Astrocyte (in vitro differentiated cells and primary cell): ENCODE measurements around the gene SMOC2. TPM values are rescaled to one million over a fixed set of nuclear protein-coding genes. Genes with fewer than 3 reads are reported as not detected.
"Not testable (repeated sequence)": the region's sequence is repeated elsewhere in the genome, so short reads cannot be mapped to it uniquely, and the experiment has no call there.

ENCODE experiments used
- DNase-seq: peaks from one replicate; pipeline ENCODE4 v3.0.0-alpha.2; 2010; ENCODE audit warnings: low read depth
- FAIRE-seq: peaks from 2 replicates; lab custom pipeline; 2011; peaks lifted over from hg19 to GRCh38; lab: Jason Lieb, UNC
- H2AFZ ChIP-seq: 2 replicates; pipeline ENCODE4 v1.6.0; 2012; ENCODE audit warnings: low read depth, low read length, inconsistent platforms
- H3K27ac ChIP-seq: 2 replicates; pipeline ENCODE4 v1.5.1; 2011; ENCODE audit warnings: low read depth, low read length, inconsistent platforms
- H3K27me3 ChIP-seq: 2 replicates; pipeline ENCODE4 v1.6.0; 2011; ENCODE audit warnings: low read length, inconsistent platforms; ENCODE audit not compliant: insufficient read depth
- H3K36me3 ChIP-seq: 2 replicates; pipeline ENCODE4 v1.5.1; 2011; ENCODE audit warnings: low read length, inconsistent platforms; ENCODE audit not compliant: insufficient read depth
- H3K4me1 ChIP-seq: 2 replicates; pipeline ENCODE4 v1.5.1; 2011; ENCODE audit warnings: low read length, inconsistent platforms; ENCODE audit not compliant: insufficient read depth
- H3K4me2 ChIP-seq: 2 replicates; pipeline ENCODE4 v1.6.0; 2012; ENCODE audit warnings: low read length, inconsistent platforms
- H3K4me3 ChIP-seq: 2 replicates; pipeline ENCODE4 v1.5.1; 2011; ENCODE audit warnings: low read depth, mild to moderate bottlenecking, low read length, inconsistent platforms; ENCODE audit not compliant: insufficient read depth
- H3K79me2 ChIP-seq: 2 replicates; pipeline ENCODE4 v1.6.0; 2012; ENCODE audit warnings: mild to moderate bottlenecking, low read length, inconsistent platforms; ENCODE audit not compliant: insufficient read depth
- H3K9ac ChIP-seq: 2 replicates; pipeline ENCODE4 v1.6.0; 2012; ENCODE audit warnings: mild to moderate bottlenecking, low read length, inconsistent platforms
- H3K9me3 ChIP-seq: 2 replicates; pipeline ENCODE4 v1.5.1; 2012; ENCODE audit warnings: low read depth, mild to moderate bottlenecking, low read length, inconsistent platforms; ENCODE audit not compliant: insufficient read depth
- H4K20me1 ChIP-seq: 2 replicates; pipeline ENCODE4 v1.6.0; 2012; ENCODE audit warnings: low read length, inconsistent platforms; ENCODE audit not compliant: insufficient read depth
- H3K27ac Mint-ChIP-seq: one replicate; pipeline ENCODE4 v1.8.0; 2021; ENCODE audit warnings: mild to moderate bottlenecking, mixed read lengths; ENCODE audit not compliant: unreplicated experiment
- H3K27me3 Mint-ChIP-seq: one replicate; pipeline ENCODE4 v1.8.0; 2021; ENCODE audit warnings: low read depth, mixed read lengths; ENCODE audit not compliant: unreplicated experiment
- H3K36me3 Mint-ChIP-seq: one replicate; pipeline ENCODE4 v1.8.0; 2021; ENCODE audit warnings: low read depth, mixed read lengths; ENCODE audit not compliant: unreplicated experiment
- H3K4me1 Mint-ChIP-seq: one replicate; pipeline ENCODE4 v1.8.0; 2021; ENCODE audit warnings: low read depth, mixed read lengths; ENCODE audit not compliant: unreplicated experiment
- H3K4me3 Mint-ChIP-seq: one replicate; pipeline ENCODE4 v1.8.0; 2021; ENCODE audit warnings: mild to moderate bottlenecking, moderate library complexity, mixed read lengths; ENCODE audit not compliant: unreplicated experiment
- H3K9me3 Mint-ChIP-seq: one replicate; pipeline ENCODE4 v1.8.0; 2021; ENCODE audit warnings: mild to moderate bottlenecking, mixed read lengths; ENCODE audit not compliant: unreplicated experiment
- EZH2 ChIP-seq: IDR thresholded peaks from 2 replicates; pipeline ENCODE4 v1.6.1; 2012; ENCODE audit warnings: mild to moderate bottlenecking, low read length, inconsistent platforms; ENCODE audit not compliant: insufficient read depth
- total RNA-seq: library from RNA; stranded (reverse); gene quantifications from 2 replicates; pipeline ENCODE4 v1.2.1, GENCODE V29; 2021
- TF ChIP-seq, protein P1 (sequence below): IDR thresholded peaks from 2 replicates; pipeline ENCODE4 v1.5.1; 2011; ENCODE audit warnings: low read depth, mild to moderate bottlenecking, inconsistent platforms, low read length, moderate library complexity; ENCODE audit not compliant: insufficient read depth

Gene SMOC2
- total RNA-seq, 1 donor from 2014 or later, result 0.93 TPM

- H3K9me3 Mint-ChIP-seq, result no peaks in the 10 kb centered on the region
- DNase-seq (no peak), FAIRE-seq (no peak)
- Histone ChIP-seq H4K20me1 (no peaks in the 10 kb centered on the region), H3K4me3 (no peak overlapping the region), H3K27me3 (peaks cover 7% of the 10 kb centered on the region), H3K36me3 (no peaks in the 10 kb centered on the region), H3K4me2 (no peak overlapping the region), H2AFZ (no peak overlapping the region), H3K79me2 (no peaks in the 10 kb centered on the region), H3K9me3 (no peaks in the 10 kb centered on the region), H3K27ac (no peak overlapping the region), H3K9ac (no peak overlapping the region), H3K4me1 (no peaks in the 10 kb centered on the region)
- peaks cover 1% of the 10 kb centered on the region for H3K4me1 Mint-ChIP-seq
- peaks cover 34% of the 10 kb centered on the region for H3K27me3 Mint-ChIP-seq
- H3K4me3 Mint-ChIP-seq, result no peak overlapping the region
- TF ChIP-seq, protein P1, sequence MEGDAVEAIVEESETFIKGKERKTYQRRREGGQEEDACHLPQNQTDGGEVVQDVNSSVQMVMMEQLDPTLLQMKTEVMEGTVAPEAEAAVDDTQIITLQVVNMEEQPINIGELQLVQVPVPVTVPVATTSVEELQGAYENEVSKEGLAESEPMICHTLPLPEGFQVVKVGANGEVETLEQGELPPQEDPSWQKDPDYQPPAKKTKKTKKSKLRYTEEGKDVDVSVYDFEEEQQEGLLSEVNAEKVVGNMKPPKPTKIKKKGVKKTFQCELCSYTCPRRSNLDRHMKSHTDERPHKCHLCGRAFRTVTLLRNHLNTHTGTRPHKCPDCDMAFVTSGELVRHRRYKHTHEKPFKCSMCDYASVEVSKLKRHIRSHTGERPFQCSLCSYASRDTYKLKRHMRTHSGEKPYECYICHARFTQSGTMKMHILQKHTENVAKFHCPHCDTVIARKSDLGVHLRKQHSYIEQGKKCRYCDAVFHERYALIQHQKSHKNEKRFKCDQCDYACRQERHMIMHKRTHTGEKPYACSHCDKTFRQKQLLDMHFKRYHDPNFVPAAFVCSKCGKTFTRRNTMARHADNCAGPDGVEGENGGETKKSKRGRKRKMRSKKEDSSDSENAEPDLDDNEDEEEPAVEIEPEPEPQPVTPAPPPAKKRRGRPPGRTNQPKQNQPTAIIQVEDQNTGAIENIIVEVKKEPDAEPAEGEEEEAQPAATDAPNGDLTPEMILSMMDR, result no peak
- no peak for TF ChIP-seq EZH2
- H3K36me3 Mint-ChIP-seq, result no peaks in the 10 kb centered on the region
- H3K27ac Mint-ChIP-seq, result no peak overlapping the region
Measured at GRCh38 chr6:168536196-168536595, 95.2 kb downstream of the SMOC2 start.

DNA sequence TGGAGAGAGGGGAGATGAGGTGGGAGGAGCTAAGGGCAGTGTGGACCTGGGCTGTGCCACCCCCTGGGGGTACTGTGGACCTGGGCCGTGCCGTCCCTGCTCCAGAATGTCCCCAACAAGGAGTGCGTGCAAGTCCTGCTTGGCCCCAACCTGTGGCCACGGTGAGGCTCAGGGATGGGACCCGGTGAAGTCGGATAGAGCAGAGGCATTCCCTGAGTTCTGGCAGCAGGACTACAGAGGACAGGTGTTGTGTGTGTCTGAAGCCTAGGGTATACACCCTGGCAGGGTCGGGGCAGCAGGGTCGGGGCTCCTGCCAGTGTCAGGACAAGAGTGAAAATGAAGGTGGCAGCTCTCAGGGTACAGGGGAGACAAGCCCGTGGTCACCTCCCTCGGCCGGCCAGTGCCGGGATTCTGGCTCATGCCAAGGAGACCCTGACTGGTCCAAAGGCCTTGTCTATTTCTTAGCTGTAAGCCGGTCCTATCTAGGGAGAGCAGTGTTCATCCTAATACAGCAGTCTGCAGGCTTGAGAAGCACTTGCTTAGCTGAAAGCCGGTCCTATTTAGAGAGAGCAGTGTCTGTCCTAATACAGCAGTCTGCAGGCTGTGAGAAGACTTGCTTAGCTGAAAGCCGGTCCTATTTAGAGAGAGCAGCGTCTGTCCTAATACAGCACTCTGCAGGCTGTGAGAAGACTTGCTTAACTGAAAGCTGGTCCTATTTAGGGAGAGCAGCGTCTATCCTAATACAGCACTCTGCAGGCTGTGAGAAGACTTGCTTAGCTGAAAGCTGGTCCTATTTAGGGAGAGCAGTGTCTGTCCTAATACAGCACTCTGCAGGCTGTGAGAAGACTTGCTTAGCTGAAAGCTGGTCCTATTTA lies 95.9 kb downstream of the SMOC2 start:
- Histone ChIP-seq H2AFZ (no peak overlapping the region), H4K20me1 (no peaks in the 10 kb centered on the region), H3K9me3 (no peaks in the 10 kb centered on the region), H3K4me1 (no peaks in the 10 kb centered on the region), H3K9ac (no peak overlapping the region), H3K79me2 (no peaks in the 10 kb centered on the region), H3K4me3 (no peak overlapping the region), H3K27me3 (peaks cover 7% of the 10 kb centered on the region), H3K36me3 (no peaks in the 10 kb centered on the region), H3K4me2 (no peak overlapping the region), H3K27ac (no peak overlapping the region)
- Mint-ChIP-seq H3K9me3 (no peaks in the 10 kb centered on the region), H3K27me3 (peaks cover 34% of the 10 kb centered on the region), H3K36me3 (no peaks in the 10 kb centered on the region), H3K27ac (no peak overlapping the region), H3K4me1 (peaks cover 1% of the 10 kb centered on the region), H3K4me3 (no peak overlapping the region)
- TF ChIP-seq, protein P1, result no peak
- DNase-seq (no peak), FAIRE-seq (no peak)

- FAIRE-seq, result no peak
- DNase-seq, result no peak
- H3K4me1 ChIP-seq, result no peaks in the 10 kb centered on the region
- no peak overlapping the region for H3K4me3 Mint-ChIP-seq
- H3K4me3 ChIP-seq, result no peak overlapping the region
- H3K27me3 ChIP-seq, result peaks cover 7% of the 10 kb centered on the region
- H4K20me1 ChIP-seq, result no peaks in the 10 kb centered on the region
- H3K4me2 ChIP-seq, result no peak overlapping the region
- H3K9me3 ChIP-seq, result no peaks in the 10 kb centered on the region
- H3K27me3 Mint-ChIP-seq, result peaks cover 31% of the 10 kb centered on the region
- H3K4me1 Mint-ChIP-seq, result peaks cover 1% of the 10 kb centered on the region
- H3K27ac ChIP-seq, result no peak overlapping the region
- no peaks in the 10 kb centered on the region for H3K36me3 ChIP-seq
- H3K36me3 Mint-ChIP-seq, result no peaks in the 10 kb centered on the region
- TF ChIP-seq EZH2, result no peak
- TF ChIP-seq, protein P1, result no peak
- H3K79me2 ChIP-seq, result no peaks in the 10 kb centered on the region
- no peak overlapping the region for H2AFZ ChIP-seq
- H3K27ac Mint-ChIP-seq, result no peak overlapping the region
- no peaks in the 10 kb centered on the region for H3K9me3 Mint-ChIP-seq
- no peak overlapping the region for H3K9ac ChIP-seq
Measured at GRCh38 chr6:168537540-168537884, 96.5 kb downstream of the SMOC2 start.

- H3K36me3 ChIP-seq, H3K9ac ChIP-seq, H3K36me3 Mint-ChIP-seq, H3K9me3 Mint-ChIP-seq, H4K20me1 ChIP-seq, H3K4me1 ChIP-seq, H3K27ac Mint-ChIP-seq, FAIRE-seq, H3K4me3 Mint-ChIP-seq, H3K4me3 ChIP-seq, H3K27ac ChIP-seq, H3K9me3 ChIP-seq, H2AFZ ChIP-seq, H3K27me3 ChIP-seq, H3K79me2 ChIP-seq, H3K4me1 Mint-ChIP-seq, DNase-seq, H3K4me2 ChIP-seq: not testable (repeated sequence)
- H3K27me3 Mint-ChIP-seq, result peaks cover 31% of the 10 kb centered on the region
Measured at GRCh38 chr6:168538188-168538891, 97.4 kb downstream of the SMOC2 start.
